ENCODE measurements around the gene STK39.
"Not testable (repeated sequence)": the region's sequence is repeated elsewhere in the genome, so short reads cannot be mapped to it uniquely, and the experiment has no call there.

Gene STK39

DNA sequence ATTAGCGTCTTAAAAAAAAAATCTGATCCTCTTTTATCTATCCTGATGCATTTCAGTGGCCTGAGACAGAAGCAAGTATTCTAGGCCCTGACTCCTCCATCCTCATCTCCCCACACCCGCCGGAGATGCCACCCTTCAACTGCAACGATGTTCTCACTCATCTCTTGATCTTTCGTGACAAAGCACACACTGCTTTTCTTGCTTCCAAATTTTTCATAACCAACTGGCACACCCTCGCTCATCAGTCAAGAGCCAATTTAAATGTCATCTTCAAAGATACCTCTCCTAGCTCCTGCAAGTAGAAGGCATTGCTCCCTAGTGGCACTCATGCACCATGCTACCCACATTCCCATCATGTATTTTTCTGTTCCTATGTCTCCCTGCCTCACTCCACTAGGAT, 115.0 kb downstream of the STK39 start:
- H3K4me3 ChIP-seq (replicated peaks; ENCODE audit: insufficient read depth, low read length): no peak overlapping the region
- no peak for TF ChIP-seq SPI1 (IDR thresholded peaks at IDR 0.05; ENCODE audit: borderline replicate concordance, low read depth)
- TF ChIP-seq CTCF (IDR thresholded peaks at IDR 0.05; ENCODE audit: insufficient read depth, low read length): no peak
- no peak for TF ChIP-seq GABPA (IDR thresholded peaks at IDR 0.05; ENCODE audit: low read depth)
- TF ChIP-seq POLR2AphosphoS5 (IDR thresholded peaks at IDR 0.05; ENCODE audit: low read depth): no peak
- no peak for TF ChIP-seq REST (IDR thresholded peaks at IDR 0.05; ENCODE audit: insufficient replicate concordance, low read depth)
- H3K27ac ChIP-seq (replicated peaks): no peak overlapping the region
- no peak for DNase-seq (ENCODE audit: low read depth in 1 of 2, low spot score in 1 of 2)
- H3K27me3 ChIP-seq (ENCODE audit: insufficient read depth, poor library complexity, severe bottlenecking): no peaks in the 10 kb centered on the region

DNA sequence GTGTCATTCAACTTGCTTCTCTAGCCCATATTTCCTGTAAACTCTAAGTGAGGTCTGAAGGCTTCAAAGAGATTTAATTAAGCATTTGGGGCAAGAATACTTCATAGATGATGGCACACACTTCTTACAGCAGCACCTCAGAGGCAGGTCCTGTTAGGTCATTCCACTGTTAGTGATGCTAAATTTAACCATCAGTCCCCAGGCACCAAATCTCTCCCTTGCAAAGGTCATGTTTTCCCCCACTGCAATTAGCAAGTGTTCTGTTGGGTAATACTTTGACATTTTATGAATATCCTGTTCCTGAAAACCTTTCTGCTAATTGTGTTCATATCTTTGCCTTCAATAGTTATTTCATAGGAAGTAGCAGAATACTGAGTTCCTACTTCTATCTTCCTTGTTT, 117.0 kb downstream of the STK39 start:
- H3K27me3 ChIP-seq (ENCODE audit: insufficient read depth, poor library complexity, severe bottlenecking): no peaks in the 10 kb centered on the region
- no peak for TF ChIP-seq REST (IDR thresholded peaks at IDR 0.05; ENCODE audit: insufficient replicate concordance, low read depth)
- TF ChIP-seq CTCF (IDR thresholded peaks at IDR 0.05; ENCODE audit: insufficient read depth, low read length): no peak
- no peak for TF ChIP-seq POLR2AphosphoS5 (IDR thresholded peaks at IDR 0.05; ENCODE audit: low read depth)
- no peak for TF ChIP-seq GABPA (IDR thresholded peaks at IDR 0.05; ENCODE audit: low read depth)
- no peak for TF ChIP-seq SPI1 (IDR thresholded peaks at IDR 0.05; ENCODE audit: borderline replicate concordance, low read depth)
- no peak for DNase-seq (ENCODE audit: low read depth in 1 of 2, low spot score in 1 of 2)
- H3K4me3 ChIP-seq (replicated peaks; ENCODE audit: insufficient read depth, low read length): no peak overlapping the region
- H3K27ac ChIP-seq (replicated peaks): no peak overlapping the region

DNA sequence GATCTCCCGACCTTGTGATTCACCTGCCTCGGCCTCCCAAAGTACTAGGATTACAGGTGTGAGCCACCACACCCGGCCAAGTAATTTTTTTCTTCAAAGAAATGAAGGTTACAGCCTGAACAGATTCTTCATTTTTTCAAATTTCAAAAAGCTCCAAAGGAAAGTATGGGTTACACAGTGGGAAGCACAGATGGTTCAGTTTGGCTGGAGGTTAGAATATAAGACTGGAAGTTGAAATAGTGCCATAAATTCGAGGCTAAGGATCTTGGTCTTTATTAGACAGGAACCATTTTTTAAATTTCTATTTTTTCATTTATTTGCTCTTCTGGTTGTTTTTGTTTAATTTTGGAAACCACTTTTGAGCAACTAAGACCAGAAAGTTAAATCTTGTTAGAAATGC, 120.0 kb downstream of the STK39 start:
- H3K4me3 ChIP-seq (replicated peaks; ENCODE audit: insufficient read depth, low read length): no peak overlapping the region
- no peak overlapping the region for H3K27ac ChIP-seq (replicated peaks)
- no peaks in the 10 kb centered on the region for H3K27me3 ChIP-seq (ENCODE audit: insufficient read depth, poor library complexity, severe bottlenecking)
- DNase-seq (ENCODE audit: low read depth in 1 of 2, low spot score in 1 of 2): no peak
- TF ChIP-seq REST (IDR thresholded peaks at IDR 0.05; ENCODE audit: insufficient replicate concordance, low read depth) (no peak), GABPA (IDR thresholded peaks at IDR 0.05; ENCODE audit: low read depth) (no peak), CTCF (IDR thresholded peaks at IDR 0.05; ENCODE audit: insufficient read depth, low read length) (no peak), POLR2AphosphoS5 (IDR thresholded peaks at IDR 0.05; ENCODE audit: low read depth) (no peak), SPI1 (IDR thresholded peaks at IDR 0.05; ENCODE audit: borderline replicate concordance, low read depth) (no peak)

DNA sequence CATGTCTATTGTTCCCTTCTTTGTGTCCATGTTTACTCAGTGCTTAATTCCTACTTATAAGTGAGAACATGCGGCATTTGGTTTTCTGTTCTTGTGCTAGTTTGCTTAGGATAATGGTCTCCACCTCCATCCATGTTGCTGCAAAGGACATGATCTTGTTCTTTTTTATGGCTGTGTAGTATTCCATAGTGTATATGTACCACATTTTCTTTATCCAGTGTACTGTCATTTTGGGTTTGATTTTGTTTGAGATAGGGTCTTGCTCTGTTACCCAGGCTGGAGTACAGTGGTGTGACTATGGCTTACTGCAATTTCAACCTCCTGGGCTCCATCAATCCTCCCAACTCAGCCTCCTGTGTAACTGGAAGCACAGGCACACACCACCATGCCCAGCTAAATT, 125.2 kb downstream of the STK39 start:
- DNase-seq (ENCODE audit: low read depth in 1 of 2, low spot score in 1 of 2); H3K27ac ChIP-seq (replicated peaks); H3K4me3 ChIP-seq (replicated peaks; ENCODE audit: insufficient read depth, low read length); H3K27me3 ChIP-seq (ENCODE audit: insufficient read depth, poor library complexity, severe bottlenecking): not testable (repeated sequence)

Data from HL-60 (cell line).